Activated CD4-positive, alpha-beta T cell treated with anti-CD3 and anti-CD28 coated beads for 48 hours (primary cell): ENCODE measurements around the gene RFX2.

Source experiments
- DNase-seq: peaks from one replicate; pipeline ENCODE4 v3.0.0-alpha.2; 2020

Gene RFX2

DNA sequence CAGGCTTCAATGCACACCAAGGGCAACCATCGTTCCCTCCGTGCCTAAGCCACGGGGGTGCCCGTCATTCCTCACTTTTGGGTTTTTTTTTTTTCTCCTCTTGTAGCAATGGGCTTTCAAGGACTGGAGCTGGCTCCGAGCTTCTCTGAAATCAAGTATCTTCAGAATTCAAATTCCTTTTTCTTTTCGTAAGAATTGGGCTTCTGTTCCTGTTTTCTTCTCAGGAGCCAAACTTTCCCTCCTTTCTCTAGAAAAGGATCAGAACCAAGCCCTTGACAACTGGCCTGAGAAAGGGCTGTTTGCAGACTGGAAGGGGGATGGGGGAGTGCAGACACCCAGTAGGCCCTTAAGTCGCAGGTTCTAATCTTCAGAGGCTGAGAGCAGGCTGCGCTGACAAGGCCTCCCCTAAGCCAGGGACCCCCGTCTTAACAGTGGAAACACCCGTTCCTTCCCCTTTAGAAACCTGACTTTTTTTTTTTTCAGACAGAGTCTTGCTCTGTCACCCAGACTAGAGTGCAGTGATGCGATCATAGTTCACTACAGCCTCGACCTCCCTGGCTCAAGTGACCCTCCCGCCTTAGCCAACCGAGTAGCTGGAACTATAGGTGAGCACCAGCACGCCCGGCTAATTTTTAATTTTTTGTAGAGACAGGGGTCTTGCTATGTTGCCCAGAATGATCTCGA, 51.6 kb downstream of the RFX2 start:
- DNase-seq, result no peak

GRCh38 chr19:6057651-6058517, 52.4 kb downstream of the RFX2 start:
- DNase-seq, result no peak

- DNase-seq, result peak; percentile 20
These were observed 53.3 kb downstream of the RFX2 start for GRCh38 chr19:6056801-6057650.

- DNase-seq, result no peak
These were observed 54.0 kb downstream of the RFX2 start for GRCh38 chr19:6056282-6056741.

DNA sequence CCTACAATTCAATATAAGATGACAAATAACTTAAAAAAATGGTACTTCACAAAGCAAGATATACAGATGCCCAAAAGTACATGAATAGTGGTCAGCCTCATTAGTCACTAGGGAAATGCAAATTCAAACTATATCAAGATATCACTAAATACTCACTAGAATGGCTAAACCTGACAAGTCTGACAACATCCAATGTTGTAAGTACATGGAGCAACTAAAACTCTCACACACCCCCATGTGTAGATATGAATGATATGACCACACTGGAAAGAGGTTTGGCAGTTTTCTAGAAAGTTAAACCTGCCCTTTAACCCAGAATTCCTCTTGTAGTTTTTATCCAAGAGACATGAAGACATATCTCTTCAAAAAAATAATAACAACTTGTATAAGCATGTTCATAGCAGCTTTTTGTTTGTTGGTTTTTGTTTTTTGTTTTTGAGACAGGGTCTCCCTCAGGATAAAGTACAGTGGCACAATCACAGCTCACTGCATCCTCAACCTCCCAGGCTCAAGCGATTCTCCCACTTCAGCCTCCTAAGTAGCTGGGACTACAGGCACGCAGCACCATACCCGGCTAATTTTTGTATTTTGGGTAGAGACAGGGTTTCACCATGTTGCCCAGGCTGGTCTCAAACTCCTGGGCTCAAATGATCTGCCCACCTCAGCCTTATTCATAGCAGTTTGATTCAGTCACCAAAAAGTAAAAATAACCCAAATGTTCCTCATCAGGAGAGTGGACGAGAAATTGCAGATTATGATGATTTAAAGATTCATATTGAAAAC, 55.1 kb downstream of the RFX2 start:
- DNase-seq, result no peak

DNA sequence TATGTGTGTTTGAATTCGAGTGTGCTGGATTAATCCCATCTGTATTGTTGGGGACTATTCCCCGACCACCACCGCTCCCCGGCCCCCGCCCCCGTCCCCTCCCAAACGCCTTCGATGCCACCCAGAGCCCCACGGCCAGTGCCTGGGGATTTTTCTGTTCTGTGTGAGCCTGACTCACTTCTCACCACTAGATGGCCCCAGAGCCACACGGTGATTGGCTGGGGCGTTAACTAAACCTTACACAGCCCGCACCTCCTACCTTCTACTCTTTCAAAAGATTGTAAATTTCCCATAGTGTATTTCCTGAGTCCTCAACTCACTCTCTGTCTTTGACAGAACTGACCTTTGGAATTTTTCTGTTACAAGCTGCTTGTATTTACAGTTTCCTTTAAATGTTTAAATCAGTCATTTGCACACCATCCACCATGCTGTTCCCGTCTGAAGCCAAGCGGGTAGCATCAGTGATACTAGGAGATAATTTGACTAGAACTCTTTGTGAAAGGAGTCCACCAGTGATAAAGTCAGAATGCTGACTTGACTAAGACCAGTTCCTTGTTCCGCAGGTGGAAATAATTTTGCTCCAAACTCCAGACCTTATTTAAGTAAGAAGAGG, 61.4 kb downstream of the RFX2 start:
- DNase-seq, result peak; percentile 83

DNA sequence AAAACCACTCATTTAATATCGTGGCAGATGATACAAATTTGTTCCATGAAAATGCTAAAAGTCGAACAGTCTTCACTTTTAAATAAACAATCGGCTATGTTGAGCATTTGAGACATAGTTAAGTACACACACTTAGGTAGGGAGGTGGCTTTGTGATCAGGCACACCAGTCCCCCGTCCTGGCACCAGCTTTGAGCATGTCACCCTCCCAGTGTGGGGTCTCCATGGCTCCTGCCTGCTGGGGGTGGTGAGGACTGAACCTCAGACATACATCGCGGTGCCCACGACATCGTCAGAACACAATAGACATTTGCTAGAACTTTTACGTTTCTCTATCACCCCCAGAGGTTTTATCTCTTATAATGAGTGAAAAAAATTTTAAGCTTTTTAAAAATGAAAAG, 62.0 kb downstream of the RFX2 start:
- DNase-seq, result no peak

GRCh38 chr19:6047741-6048251, 62.5 kb downstream of the RFX2 start:
- no peak for DNase-seq

- no peak for DNase-seq
These were observed 63.0 kb downstream of the RFX2 start for GRCh38 chr19:6047256-6047655.

DNA sequence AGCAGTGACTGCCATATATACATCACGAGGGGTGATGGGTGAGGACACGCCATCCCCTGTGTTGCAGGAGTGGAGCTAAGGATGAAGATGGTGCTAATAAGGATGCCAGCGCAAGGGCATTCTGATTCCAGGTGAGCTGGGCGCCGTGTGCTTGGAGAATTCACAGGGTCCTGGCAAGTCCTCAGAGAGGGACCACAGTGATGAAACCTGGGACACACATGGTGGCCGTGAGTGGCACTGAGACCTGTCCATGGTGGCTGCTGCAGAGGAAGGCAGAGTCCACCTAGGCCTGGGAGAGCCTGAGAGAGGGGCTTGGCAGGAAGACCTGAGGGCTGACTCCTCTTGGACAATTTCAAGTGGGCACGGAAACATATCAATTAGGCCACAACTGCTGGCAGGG, 65.2 kb downstream of the RFX2 start:
- DNase-seq, result no peak

DNA sequence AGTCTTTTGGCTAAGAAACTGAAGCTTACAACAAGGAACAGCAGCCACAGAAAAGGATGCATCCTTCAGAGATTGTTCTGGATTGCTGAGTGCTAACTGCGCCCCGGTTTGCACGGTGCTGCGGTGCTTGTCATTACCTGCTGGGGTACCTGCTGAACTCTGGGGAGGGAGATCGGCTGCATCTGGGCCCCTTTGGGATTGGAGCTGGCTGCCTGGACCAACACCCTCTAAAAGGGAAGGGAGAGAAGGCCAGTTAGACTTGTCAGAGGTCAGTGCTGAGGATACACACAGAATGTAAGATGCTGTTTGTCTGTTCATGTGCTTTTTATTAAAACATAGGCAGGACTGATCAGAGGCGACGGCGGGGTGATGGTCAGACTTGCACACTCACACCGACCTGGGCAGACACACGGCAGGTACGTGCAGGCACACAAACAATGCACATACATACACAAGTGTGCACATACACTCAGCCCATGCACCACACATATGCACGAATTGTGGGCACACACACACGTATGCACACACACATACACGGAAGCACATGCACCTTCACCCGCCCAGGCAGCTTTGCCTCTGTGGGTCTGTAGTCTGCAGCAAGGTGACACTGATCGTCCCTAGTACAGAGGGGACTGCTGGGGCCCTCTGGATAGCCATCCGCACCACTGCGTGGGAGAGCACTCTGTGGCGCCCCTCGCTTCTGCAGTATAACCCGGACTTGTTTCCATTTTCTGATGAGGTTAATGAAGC, 66.1 kb downstream of the RFX2 start:
- no peak for DNase-seq

- DNase-seq, result no peak
These were observed 67.2 kb downstream of the RFX2 start for GRCh38 chr19:6042776-6043726.

GRCh38 chr19:6041991-6042481, 68.3 kb downstream of the RFX2 start:
- no peak for DNase-seq

DNA sequence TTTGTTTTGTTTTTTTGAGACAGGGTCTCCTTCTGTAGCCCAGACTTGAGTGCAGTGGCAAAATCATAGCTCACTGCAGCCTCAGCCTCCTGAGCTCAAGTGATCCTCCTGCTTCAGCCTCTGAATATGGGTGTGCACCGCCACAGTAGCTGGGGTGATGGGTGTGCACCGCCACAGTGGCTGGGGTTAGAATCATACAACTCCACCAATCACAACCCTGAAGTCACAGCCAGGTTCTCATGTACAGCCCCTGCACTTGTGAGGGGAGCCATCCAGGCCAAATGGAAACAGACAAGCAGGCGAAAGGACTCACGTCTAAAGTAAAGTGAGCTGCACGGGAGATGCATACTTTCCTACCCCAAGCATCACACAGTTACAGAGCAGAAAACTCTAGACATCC, 69.2 kb downstream of the RFX2 start:
- DNase-seq, result no peak

- no peak for DNase-seq
These were observed 70.6 kb downstream of the RFX2 start for GRCh38 chr19:6039566-6040225.

GRCh38 chr19:6038634-6039405, 71.5 kb downstream of the RFX2 start:
- peak; percentile 66 for DNase-seq

DNA sequence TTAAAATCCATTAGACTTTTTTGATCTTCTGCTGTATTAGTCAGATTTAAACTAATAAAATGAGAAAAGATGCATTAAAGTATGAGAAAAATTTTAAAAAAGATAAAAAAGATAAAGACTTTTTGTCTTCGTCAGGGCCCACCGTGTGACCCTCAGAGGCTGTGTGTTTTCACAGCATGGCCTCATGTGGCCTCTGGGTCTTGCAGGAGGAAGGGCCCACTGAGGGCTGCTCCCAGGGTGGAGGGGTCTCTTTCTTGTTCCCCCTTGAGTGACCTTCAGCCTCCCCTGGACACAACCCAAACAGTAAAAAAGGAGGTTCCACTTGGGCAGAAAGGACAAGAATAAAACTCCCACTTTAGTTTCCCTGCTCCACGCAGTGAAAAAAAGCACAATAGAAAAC, 75.3 kb downstream of the RFX2 start:
- no peak for DNase-seq

DNA sequence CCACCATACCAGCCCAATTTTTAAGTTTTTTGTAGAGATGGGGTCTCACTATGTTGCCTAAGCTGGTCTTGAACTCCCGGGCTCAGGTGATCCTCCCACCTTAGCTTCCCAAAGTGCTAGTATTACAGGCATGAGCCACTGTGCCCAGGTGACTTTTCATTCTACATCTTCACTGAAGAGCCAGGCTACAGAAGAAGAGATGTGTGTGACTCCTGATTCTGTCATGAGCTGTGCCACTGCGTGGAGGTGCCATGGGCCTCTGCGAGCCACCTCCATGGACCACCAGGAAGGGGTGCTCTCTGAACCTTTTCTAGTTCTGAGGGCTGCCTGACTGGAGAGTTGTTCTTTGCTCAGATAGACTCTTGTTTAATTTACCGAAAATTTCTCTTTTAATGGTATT, 75.8 kb downstream of the RFX2 start:
- DNase-seq, result no peak
